ENCODE measurements around the gene STXBP6.

GRCh38 chr14:24995016-24995415 lies 54.9 kb downstream of the STXBP6 start:
- TF ChIP-seq POLR2A (IDR thresholded peaks at IDR 0.05; ENCODE audit: low read length) (no peak), GATA1 (IDR thresholded peaks at IDR 0.05; ENCODE audit: low read depth, low read length) (no peak)

Data from erythroblast (primary cell).